ENCODE measurements around the gene ATPAF2. TPM values are rescaled to one million over a fixed set of nuclear protein-coding genes. Genes with fewer than 3 reads are reported as not detected.

ATPAF2 gene
- total RNA-seq, 1 donor from 2014 or later: 34.7 TPM

DNA sequence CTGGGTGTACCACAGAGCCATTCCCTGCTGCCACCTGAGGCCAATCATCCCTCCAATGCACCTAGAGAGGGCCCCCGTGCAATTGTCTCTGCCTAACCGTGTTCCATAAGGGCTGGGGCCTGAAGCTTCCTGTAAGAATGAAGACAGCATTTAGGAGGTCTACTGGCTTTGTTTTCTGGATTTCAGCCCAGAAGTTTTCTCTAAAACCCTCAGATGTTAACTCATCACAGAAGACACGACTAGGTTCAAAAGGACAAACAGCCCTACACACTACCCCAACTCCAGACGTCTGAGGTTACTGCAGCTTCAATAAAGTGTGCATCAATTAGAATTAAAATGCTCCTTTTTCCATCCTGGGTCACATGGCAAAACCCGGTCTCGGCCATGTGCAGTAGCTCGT, 38.0 kb upstream of the ATPAF2 start:
- H3K36me3 Mint-ChIP-seq (ENCODE audit: unreplicated experiment): no peaks in the 10 kb centered on the region
- DNase-seq: no peak
- H3K27ac Mint-ChIP-seq (ENCODE audit: unreplicated experiment): no peak overlapping the region
- no peak for TF ChIP-seq CTCF (IDR thresholded peaks at IDR 0.05; ENCODE audit: partially characterized antibody, unreplicated experiment)
- no peaks in the 10 kb centered on the region for H3K9me3 Mint-ChIP-seq (ENCODE audit: unreplicated experiment)
- no peaks in the 10 kb centered on the region for H3K4me1 Mint-ChIP-seq (ENCODE audit: low read depth, unreplicated experiment)
- H3K4me3 Mint-ChIP-seq (ENCODE audit: unreplicated experiment): no peak overlapping the region
- H3K27me3 Mint-ChIP-seq (ENCODE audit: unreplicated experiment): peaks cover 7% of the 10 kb centered on the region

GRCh38 chr17:18074566-18075272, 35.8 kb upstream of the ATPAF2 start:
- Mint-ChIP-seq H3K9me3 (ENCODE audit: unreplicated experiment) (no peaks in the 10 kb centered on the region), H3K4me1 (ENCODE audit: low read depth, unreplicated experiment) (peaks cover 3% of the 10 kb centered on the region), H3K4me3 (ENCODE audit: unreplicated experiment) (no peak overlapping the region), H3K36me3 (ENCODE audit: unreplicated experiment) (no peaks in the 10 kb centered on the region), H3K27me3 (ENCODE audit: unreplicated experiment) (peaks cover 5% of the 10 kb centered on the region), H3K27ac (ENCODE audit: unreplicated experiment) (no peak overlapping the region)
- DNase-seq: no peak
- no peak for TF ChIP-seq CTCF (IDR thresholded peaks at IDR 0.05; ENCODE audit: partially characterized antibody, unreplicated experiment)

GRCh38 chr17:18071751-18072150, 32.8 kb upstream of the ATPAF2 start:
- peaks cover 4% of the 10 kb centered on the region for H3K27me3 Mint-ChIP-seq (ENCODE audit: unreplicated experiment)
- DNase-seq: no peak
- no peaks in the 10 kb centered on the region for H3K36me3 Mint-ChIP-seq (ENCODE audit: unreplicated experiment)
- H3K9me3 Mint-ChIP-seq (ENCODE audit: unreplicated experiment): no peaks in the 10 kb centered on the region
- H3K27ac Mint-ChIP-seq (ENCODE audit: unreplicated experiment): no peak overlapping the region
- no peak overlapping the region for H3K4me3 Mint-ChIP-seq (ENCODE audit: unreplicated experiment)
- TF ChIP-seq CTCF (IDR thresholded peaks at IDR 0.05; ENCODE audit: partially characterized antibody, unreplicated experiment): no peak
- peaks cover 3% of the 10 kb centered on the region for H3K4me1 Mint-ChIP-seq (ENCODE audit: low read depth, unreplicated experiment)

GRCh38 chr17:18070861-18071340, 31.9 kb upstream of the ATPAF2 start:
- TF ChIP-seq CTCF (IDR thresholded peaks at IDR 0.05; ENCODE audit: partially characterized antibody, unreplicated experiment): no peak
- DNase-seq: peak; percentile 20
- H3K4me3 Mint-ChIP-seq (ENCODE audit: unreplicated experiment): no peak overlapping the region
- H3K4me1 Mint-ChIP-seq (ENCODE audit: low read depth, unreplicated experiment): peaks cover 3% of the 10 kb centered on the region
- peaks cover 4% of the 10 kb centered on the region for H3K27me3 Mint-ChIP-seq (ENCODE audit: unreplicated experiment)
- H3K9me3 Mint-ChIP-seq (ENCODE audit: unreplicated experiment): no peaks in the 10 kb centered on the region
- no peaks in the 10 kb centered on the region for H3K36me3 Mint-ChIP-seq (ENCODE audit: unreplicated experiment)
- peak overlapping the region; percentile 75 for H3K27ac Mint-ChIP-seq (ENCODE audit: unreplicated experiment)

DNA sequence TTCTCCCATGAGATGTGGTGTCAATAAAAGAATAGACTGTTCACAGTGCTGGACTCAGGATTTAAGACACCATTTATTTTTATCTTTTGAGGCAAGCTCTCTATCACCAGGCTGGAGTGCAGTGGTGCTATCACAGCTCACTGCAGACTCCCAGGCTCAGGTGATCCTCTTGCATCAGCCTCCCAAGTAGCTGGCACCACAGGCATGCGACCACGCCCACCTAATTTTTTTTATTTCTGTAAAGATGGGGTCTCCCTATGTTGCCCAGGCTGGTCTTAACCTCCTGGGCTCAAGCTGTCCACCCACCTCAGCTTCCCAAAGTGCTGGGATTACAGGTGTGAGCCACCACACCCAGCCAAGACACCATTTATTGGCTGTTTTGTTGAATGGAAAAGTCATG, 30.1 kb upstream of the ATPAF2 start:
- TF ChIP-seq CTCF (IDR thresholded peaks at IDR 0.05; ENCODE audit: partially characterized antibody, unreplicated experiment): no peak
- no peak for DNase-seq
- Mint-ChIP-seq H3K4me3 (ENCODE audit: unreplicated experiment) (no peak overlapping the region), H3K27me3 (ENCODE audit: unreplicated experiment) (no peaks in the 10 kb centered on the region), H3K4me1 (ENCODE audit: low read depth, unreplicated experiment) (peaks cover 3% of the 10 kb centered on the region), H3K9me3 (ENCODE audit: unreplicated experiment) (no peaks in the 10 kb centered on the region), H3K27ac (ENCODE audit: unreplicated experiment) (no peak overlapping the region), H3K36me3 (ENCODE audit: unreplicated experiment) (no peaks in the 10 kb centered on the region)
